ENCODE results near the gene SYVN1.
"Not testable (repeated sequence)": the region's sequence is repeated elsewhere in the genome, so short reads cannot be mapped to it uniquely, and the experiment has no call there.

SYVN1 gene

GRCh38 chr11:65125197-65126056 lies 8.9 kb downstream of the SYVN1 start:
- no peak for DNase-seq

- DNase-seq, result no peak
These were observed 9.7 kb downstream of the SYVN1 start for GRCh38 chr11:65124480-65125196.

- peak; percentile 86 for DNase-seq
These were observed 12.2 kb downstream of the SYVN1 start, which contains the start of the genes FAU and MRPL49 for GRCh38 chr11:65121865-65122696. TSS of gene FAU (minus strand) at chr11:65122134. CDS start at chr11:65121813, 321 bp downstream. TSS of gene MRPL49 (plus strand) at chr11:65122321. CDS start at chr11:65122347, 26 bp downstream.

- no peak for DNase-seq
These were observed 12.9 kb downstream of the SYVN1 start for GRCh38 chr11:65121447-65121864.

DNA sequence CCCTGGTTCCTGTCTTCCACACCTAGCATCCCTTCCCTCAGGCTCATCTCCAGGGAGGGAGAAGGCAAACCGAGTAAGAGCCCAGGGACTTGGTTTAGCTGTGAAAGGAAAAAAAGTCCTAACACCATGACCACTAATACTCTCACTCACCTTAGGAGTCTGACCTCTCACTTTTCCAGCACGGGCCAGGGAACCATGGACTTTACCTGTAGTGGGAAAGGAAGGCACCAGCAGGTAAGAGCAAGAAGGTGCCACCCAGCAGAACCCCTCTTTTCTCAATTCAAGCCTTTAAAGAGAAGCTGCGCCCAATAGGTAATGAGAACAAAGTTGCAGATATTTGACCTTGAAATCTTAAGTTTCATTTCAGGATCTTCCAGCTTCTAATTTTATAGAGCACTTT lies 13.5 kb downstream of the SYVN1 start:
- no peak for DNase-seq

DNA sequence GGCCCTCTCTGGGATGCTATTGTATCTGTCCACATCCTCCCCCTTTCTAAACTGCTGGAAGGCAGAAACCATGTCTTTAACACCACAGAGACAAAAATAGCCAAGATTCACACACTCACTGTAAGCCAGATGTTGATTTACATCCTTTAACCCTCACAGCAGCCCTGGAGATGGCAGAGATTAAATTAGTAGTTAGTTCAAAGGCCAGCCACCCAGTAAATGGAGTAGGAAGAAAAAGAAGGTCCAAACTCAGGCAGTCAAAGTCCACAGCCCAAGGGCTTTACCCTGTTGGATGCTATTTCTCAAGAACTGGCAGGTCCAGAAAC lies 14.7 kb downstream of the SYVN1 start:
- DNase-seq, result no peak

DNA sequence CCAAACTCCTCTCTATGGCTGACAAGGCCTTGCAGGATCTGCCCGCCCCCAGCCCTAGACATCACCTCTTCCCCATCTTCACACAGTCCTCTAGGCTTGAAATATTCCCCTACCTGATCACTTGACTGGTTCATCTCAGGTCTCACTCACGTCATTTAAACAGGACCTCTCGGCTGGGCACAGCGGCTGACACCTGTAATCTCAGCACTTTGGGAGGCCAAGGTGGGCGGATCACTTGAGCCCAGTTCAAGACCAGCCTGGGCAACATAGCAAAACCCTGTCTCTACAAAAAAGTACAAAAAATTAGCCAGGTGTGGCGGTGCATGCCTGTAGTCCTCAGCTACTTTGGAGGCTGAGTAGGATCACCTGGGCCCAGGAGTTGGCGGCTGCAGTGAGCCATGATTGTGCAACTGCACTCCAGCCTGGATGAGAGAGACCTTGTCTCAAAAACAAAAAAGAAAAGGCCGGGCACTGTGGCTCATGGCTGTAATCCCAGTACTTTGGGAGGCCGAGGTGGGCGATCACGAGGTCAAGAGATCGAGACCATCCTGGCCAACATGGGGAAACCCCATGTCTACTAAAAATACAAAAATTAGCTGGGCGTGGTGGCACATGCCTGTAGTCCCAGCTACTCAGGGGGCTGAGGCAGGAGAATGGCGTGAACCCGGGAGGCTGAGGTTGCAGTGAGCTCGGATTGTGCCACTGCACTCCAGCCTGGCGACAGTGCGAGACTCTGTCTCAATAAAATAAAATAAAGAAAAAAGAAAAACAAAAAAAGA lies 15.2 kb downstream of the SYVN1 start:
- DNase-seq, result not testable (repeated sequence)

DNA sequence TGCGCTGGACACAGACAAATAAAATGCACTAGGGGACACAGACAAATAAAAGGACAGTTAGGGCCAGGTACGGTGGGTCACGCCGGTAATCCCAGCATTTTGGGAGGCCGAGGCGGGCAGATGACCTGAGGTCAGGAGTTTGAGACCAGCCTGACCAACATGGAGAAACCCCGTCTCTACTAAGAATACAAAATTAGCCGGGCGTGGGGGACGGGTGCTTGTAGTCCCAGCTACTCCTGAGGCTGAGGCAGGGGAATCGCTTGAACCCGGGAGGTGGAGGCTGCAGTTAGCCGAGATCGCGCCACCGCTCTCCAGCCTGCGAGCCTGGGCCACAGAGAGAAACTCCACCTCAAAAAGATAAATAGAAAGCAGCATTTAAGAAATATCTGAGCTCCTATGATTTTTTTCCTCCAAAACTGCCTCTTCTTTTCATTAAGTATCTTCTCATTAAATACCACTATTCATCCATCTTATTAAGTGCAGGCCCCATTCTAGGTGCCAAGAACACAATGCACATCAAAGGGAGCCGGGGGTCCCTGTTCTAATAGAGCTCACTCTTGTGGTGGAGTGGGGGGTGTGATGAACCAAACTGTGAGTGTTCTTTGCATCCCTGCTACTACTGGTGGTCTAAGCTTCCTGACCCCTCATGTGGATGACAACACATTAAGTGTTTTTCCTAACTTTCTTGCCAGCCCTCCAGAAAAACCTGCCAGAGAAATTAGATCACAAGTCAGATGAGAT lies 16.1 kb downstream of the SYVN1 start:
- no peak for DNase-seq

GRCh38 chr11:65117206-65118096 lies 16.9 kb downstream of the SYVN1 start, which contains the start of gene ZNHIT2:
TSS of gene ZNHIT2 (minus strand) at chr11:65117701. CDS start at chr11:65117653, 48 bp downstream.
- DNase-seq, result peak; percentile 93

GRCh38 chr11:65116370-65117205 lies 17.7 kb downstream of the SYVN1 start:
- no peak for DNase-seq

DNA sequence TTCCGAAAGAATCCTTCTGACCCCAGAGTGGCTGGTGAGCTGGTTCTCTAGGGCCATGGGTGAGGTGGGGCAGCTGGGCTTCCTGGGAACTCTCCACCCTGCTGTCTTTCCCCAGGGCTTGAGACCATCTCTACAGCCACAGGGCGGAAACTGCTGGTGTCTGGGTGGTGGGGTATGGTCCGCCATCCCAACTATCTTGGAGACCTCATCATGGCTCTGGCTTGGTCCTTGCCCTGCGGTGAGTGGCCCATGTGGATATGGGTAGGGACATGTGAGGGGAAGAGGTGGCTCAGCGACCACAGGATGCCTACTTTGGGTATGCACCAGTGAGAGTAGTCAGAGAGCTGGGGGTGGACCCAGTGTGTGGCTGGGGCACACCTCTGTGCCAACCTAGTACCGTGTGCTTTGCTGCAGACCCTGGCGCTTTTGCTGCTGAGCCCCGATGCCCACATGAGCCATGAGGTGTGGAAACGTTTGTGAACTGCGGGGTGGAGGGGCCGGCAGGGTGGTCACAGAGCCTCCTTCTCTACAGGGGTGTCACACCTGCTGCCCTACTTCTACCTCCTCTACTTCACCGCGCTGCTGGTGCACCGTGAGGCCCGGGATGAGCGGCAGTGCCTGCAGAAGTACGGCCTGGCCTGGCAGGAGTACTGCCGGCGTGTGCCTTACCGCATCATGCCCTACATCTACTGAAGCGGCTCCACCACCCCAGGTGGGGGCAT lies 18.8 kb downstream of the SYVN1 start:
- DNase-seq, result no peak

- DNase-seq, result no peak
These were observed 19.7 kb downstream of the SYVN1 start for GRCh38 chr11:65114538-65115171.

- no peak for DNase-seq
These were observed 20.5 kb downstream of the SYVN1 start for GRCh38 chr11:65113839-65114238.

DNA sequence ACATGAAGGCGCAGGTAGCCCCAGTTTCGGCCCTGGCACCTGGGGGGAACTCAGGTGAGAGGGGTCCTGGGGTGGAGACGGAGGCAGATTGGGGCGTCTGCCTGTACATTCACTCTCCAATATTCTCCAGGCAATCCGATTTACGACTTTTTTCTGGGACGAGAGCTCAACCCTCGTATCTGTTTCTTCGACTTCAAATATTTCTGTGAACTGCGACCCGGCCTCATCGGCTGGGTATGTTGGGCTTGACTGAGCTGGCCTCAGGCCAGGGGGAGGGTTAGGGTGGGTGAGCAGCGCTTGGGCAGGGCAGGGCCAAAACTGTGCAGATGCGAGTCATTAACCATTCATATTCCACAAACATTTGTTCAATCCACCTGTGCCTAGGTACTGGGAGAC lies 21.0 kb downstream of the SYVN1 start:
- DNase-seq, result no peak

DNA sequence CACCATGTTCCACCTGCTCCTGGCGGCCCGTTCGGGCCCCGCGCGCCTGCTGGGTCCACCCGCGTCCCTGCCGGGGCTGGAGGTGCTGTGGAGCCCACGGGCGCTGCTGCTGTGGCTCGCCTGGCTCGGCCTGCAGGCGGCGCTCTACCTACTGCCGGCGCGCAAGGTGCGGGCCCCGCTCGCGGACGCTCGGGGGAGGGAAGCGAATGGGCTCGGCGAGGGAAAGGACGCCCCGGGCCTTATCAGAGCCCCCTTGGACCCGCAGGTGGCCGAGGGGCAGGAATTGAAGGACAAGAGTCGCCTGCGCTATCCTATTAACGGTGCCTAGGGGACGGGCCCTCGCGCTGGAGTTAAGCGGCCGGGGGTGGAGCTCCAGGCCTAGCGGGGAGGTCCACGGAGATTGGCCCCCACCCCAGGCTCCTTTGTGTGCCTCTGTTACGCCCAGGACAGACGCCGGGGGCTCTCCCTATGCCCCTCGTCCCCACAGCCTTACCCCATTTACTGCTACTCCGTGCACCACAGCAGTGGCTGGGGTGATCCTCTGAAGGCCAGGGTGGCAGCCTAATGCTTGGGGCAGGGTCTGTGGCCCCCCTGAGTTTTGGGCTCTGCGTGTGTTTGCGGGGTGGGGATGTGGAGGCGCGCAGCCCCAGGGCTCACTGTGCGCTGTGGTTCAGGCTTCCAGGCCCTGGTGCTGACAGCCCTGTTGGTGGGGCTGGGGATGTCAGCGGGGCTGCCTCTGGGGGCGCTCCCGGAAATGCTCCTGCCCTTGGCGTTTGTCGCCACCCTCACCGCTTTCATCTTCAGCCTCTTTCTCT lies 21.6 kb downstream of the SYVN1 start:
- no peak for DNase-seq

DNA sequence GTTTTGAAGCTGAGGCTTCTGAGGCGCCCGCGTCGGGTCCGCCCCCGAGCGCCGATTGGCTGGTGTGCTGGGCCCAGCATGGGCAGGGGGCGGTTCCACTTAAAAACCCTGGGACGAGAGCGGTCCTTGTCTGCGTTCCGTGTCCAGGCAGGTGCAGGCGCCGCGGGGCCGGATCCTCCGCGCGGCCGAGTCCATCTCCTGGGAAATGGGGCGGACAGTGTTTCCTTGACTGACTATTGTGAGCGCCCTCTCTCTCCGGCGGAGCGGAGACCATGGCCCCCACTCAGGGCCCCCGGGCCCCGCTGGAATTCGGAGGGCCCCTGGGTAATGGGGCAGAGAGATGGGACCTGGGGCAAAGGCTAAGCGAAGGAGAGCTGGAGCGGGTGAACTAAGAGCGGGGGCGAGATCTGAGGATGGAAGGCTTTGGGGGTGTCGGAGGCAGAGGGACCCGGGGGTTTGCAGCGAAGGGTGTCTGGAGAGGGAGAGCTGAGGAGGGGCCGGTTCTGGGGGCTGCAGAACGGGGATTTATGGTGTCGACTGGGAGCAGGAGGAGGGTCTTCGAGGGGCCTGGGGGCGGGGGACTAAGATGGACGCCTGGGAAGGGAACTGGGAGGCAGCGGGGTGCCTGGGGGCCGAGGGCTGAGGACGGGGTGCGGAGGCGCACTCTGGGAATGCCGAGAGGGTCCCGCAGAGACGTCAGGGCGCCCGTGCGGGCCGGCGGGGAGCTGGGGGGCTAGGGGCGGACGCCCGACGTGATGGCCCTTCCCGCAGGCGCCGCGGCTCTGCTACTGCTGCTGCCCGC lies 22.4 kb downstream of the SYVN1 start, which contains the start of gene TM7SF2:
TM7SF2 (plus strand) TSS at position 129 of the 802 bp plus-strand sequence; CDS start at position 273, 144 bp downstream.
- peak; percentile 89 for DNase-seq

All from SHP77 treated with DMSO at 0.1 percent for 48 hours (cell line).